K562 (cell line): ENCODE results near the gene CARD18. TPM values are rescaled to one million over a fixed set of nuclear protein-coding genes. Genes with fewer than 3 reads are reported as not detected.

Experiments used
- ATAC-seq: fragments of 200-7000 bp; cut with Tn5 transposase; 3 replicates; pipeline ENCODE4 v1.9.1; 2020; ENCODE audit warnings: moderate library complexity
- BruUV-seq: library from RNA; stranded (reverse); fragments of 400-500 nt; replicated peaks from 2 replicates; lab custom pipeline; 2021; lab: Mats Ljungman, UMichigan
- CTCF ChIA-PET: fragments of 300-600 bp; formaldehyde crosslinking; extraction: SDS; loops from one replicate; lab custom pipeline; 2021; ENCODE audit warnings: low intra/inter-chr PET ratio; lab: Yijun Ruan, JAX
- POLR2A ChIA-PET: fragments of 300-600, 350-650 bp; sonication (Branson Sonifier 250); formaldehyde crosslinking; extraction: SDS; loops from one replicate; lab custom pipeline; 2021; ENCODE audit warnings: antibody characterized with exemption, inconsistent platforms; lab: Yijun Ruan, JAX
- DNase-seq, 4 experiments: peaks; one replicate each; pipeline versions ENCODE4 v3.0.0 to v3.0.0-alpha.2; 2011 to 2018; ENCODE audit warnings: low spot score in 3 of 4, mixed read lengths in 3 of 4; ENCODE audit errors: extremely low read depth in 1 of 4
- FAIRE-seq: peaks from 2 replicates; lab custom pipeline; 2011; peaks lifted over from hg19 to GRCh38; lab: Jason Lieb, UNC
- H2AFZ ChIP-seq: 2 replicates; pipeline ENCODE4 v1.6.0; 2011; ENCODE audit warnings: low read depth, low read length, control low read depth, inconsistent platforms
- H3K27ac ChIP-seq: fragments of 200-600 bp; 3 replicates; pipeline ENCODE4 v1.8.0; 2011; ENCODE audit warnings: low read depth, mild to moderate bottlenecking, control low read depth, inconsistent platforms, low read length, moderate library complexity, mixed read lengths; ENCODE audit errors: extremely low read depth
- H3K27me3 ChIP-seq, 2 experiments: fragments of 300-600 bp in 1 of 2; 2 replicates in 1 of 2; 3 replicates in 1 of 2; pipeline versions ENCODE4 v1.6.0 to v1.8.0; 2011; ENCODE audit warnings: inconsistent platforms in 2 of 2, low read length in 2 of 2, mild to moderate bottlenecking in 1 of 2, mixed read lengths in 1 of 2, moderate library complexity in 1 of 2; ENCODE audit not compliant: control insufficient read depth in 2 of 2, insufficient read depth in 2 of 2
- H3K36me3 ChIP-seq: fragments of 300-600 bp; 3 replicates; pipeline ENCODE4 v1.8.0; 2011; ENCODE audit warnings: mild to moderate bottlenecking, low read length, inconsistent platforms; ENCODE audit not compliant: control insufficient read depth, insufficient read depth
- H3K4me1 ChIP-seq, 2 experiments: fragments of 200-600 bp in 1 of 2; replicated peaks in 1 of 2; 2 replicates in 1 of 2; 3 replicates in 1 of 2; pipeline versions ENCODE4 v1.5.1 to v1.8.0; 2011; ENCODE audit warnings: inconsistent platforms in 2 of 2, low read length in 2 of 2, mild to moderate bottlenecking in 1 of 2, mixed read lengths in 1 of 2, moderate library complexity in 1 of 2; ENCODE audit not compliant: control insufficient read depth in 2 of 2, insufficient read depth in 2 of 2
- H3K4me2 ChIP-seq: 2 replicates; pipeline ENCODE4 v1.6.1; 2011; ENCODE audit warnings: low read length, control low read depth, inconsistent platforms, mixed read lengths; ENCODE audit not compliant: insufficient read depth
- H3K4me3 ChIP-seq: fragments of 200-600 bp; sonication (generic), shearing (Covaris generic); 2 replicates; pipeline ENCODE4 v1.5.1; 2016; ENCODE audit warnings: control low read depth, inconsistent platforms
- H3K79me2 ChIP-seq: fragments of 200-600 bp; 3 replicates; pipeline ENCODE4 v1.8.0; 2011; ENCODE audit warnings: low read length, inconsistent platforms; ENCODE audit not compliant: control insufficient read depth, insufficient read depth
- H3K9ac ChIP-seq, 2 experiments: 2 replicates each; pipeline versions ENCODE4 v1.6.0 to v1.6.1; 2011; ENCODE audit warnings: low read depth in 2 of 2, low read length in 2 of 2, control low read depth in 1 of 2, inconsistent platforms in 1 of 2, mild to moderate bottlenecking in 1 of 2, mixed read lengths in 1 of 2; ENCODE audit not compliant: insufficient read depth in 1 of 2
- H3K9me1 ChIP-seq: one replicate; pipeline ENCODE4 v1.6.0; 2011; ENCODE audit warnings: inconsistent platforms, mild to moderate bottlenecking, low read length, moderate library complexity; ENCODE audit not compliant: control insufficient read depth, insufficient read depth
- H3K9me3 ChIP-seq: replicated peaks from 2 replicates; pipeline ENCODE4 v1.5.1; 2011; ENCODE audit warnings: low read depth, low read length, inconsistent platforms; ENCODE audit not compliant: control insufficient read depth, insufficient read depth
- H4K20me1 ChIP-seq: replicated peaks from 2 replicates; pipeline ENCODE4 v1.6.1; 2011; ENCODE audit warnings: low read length, inconsistent platforms, mixed read lengths; ENCODE audit not compliant: control insufficient read depth, insufficient read depth
- ARID2 ChIP-seq: fragments of 450-650 bp; IDR thresholded peaks from 2 replicates; pipeline ENCODE4 v1.6.1; 2017; ENCODE audit warnings: antibody characterized with exemption, mild to moderate bottlenecking
- CEBPG ChIP-seq, 3 experiments: fragments of 200-800 bp in 1 of 3; sonication (Bioruptor generic) in 1 of 3; sonication (generic) in 1 of 3; formaldehyde crosslinking in 1 of 3; IDR thresholded peaks in 2 of 3; conservative IDR thresholded peaks in 1 of 3; 2 replicates each; pipeline versions ENCODE4 v1.6.1 to v1.8.0; 2016 to 2022; ENCODE audit warnings: missing compliant biosample characterization in 2 of 3, missing genetic modification characterization in 2 of 3, mild to moderate bottlenecking in 1 of 3, missing genetic modification reagents in 1 of 3
- EP300 ChIP-seq: IDR thresholded peaks from 2 replicates; pipeline ENCODE4 v1.6.1; 2012; ENCODE audit warnings: low read length, improper control_type of control experiment
- GATA2 ChIP-seq: sonication (generic); formaldehyde crosslinking; IDR thresholded peaks from 2 replicates; pipeline ENCODE4 v1.4.0; 2020; ENCODE audit warnings: mild to moderate bottlenecking, missing genetic modification reagents
- HDAC2 ChIP-seq: fragments of 450-650 bp; IDR thresholded peaks from 2 replicates; pipeline ENCODE4 v1.6.1; 2016; ENCODE audit warnings: mild to moderate bottlenecking
- MAZ ChIP-seq, 2 experiments: fragments of 450-650 bp in 1 of 2; sonication (generic) in 1 of 2; formaldehyde crosslinking; IDR thresholded peaks in 1 of 2; conservative IDR thresholded peaks in 1 of 2; 2 replicates each; pipeline versions ENCODE4 v1.4.0 to v1.5.0; 2020; ENCODE audit warnings: mild to moderate bottlenecking in 1 of 2, missing genetic modification reagents in 1 of 2
- MEF2D ChIP-seq: conservative IDR thresholded peaks from 2 replicates; pipeline ENCODE4 v1.6.1; 2016; ENCODE audit warnings: low read depth, missing genetic modification characterization, missing compliant biosample characterization
- NFXL1 ChIP-seq: fragments of 450-650 bp; formaldehyde crosslinking; IDR thresholded peaks from 2 replicates; pipeline ENCODE4 v1.4.0; 2021; ENCODE audit warnings: mild to moderate bottlenecking
- RBM34 ChIP-seq: fragments of 200-400 bp; formaldehyde crosslinking; IDR thresholded peaks from 2 replicates; pipeline ENCODE4 v1.6.1; 2018; ENCODE audit warnings: low read length, borderline replicate concordance; ENCODE audit not compliant: insufficient read depth
- TSHZ1 ChIP-seq: fragments of 250-450 bp; sonication (Bioruptor Pico); IDR thresholded peaks from 2 replicates; pipeline ENCODE4 v1.4.0; 2020; ENCODE audit warnings: mild to moderate bottlenecking, moderate library complexity
- ZBTB2 ChIP-seq: fragments of 450-650 bp; IDR thresholded peaks from 2 replicates; pipeline ENCODE4 v1.6.1; 2016; ENCODE audit warnings: antibody characterized with exemption
- ZNF146 ChIP-seq: IDR thresholded peaks from one replicate; pipeline ENCODE4 v1.6.1; 2018; ENCODE audit warnings: missing compliant biosample characterization; ENCODE audit not compliant: unreplicated experiment
- ZNF232 ChIP-seq: sonication (generic); formaldehyde crosslinking; IDR thresholded peaks from 2 replicates; pipeline ENCODE4 v1.8.0; 2022; ENCODE audit warnings: mild to moderate bottlenecking, missing genetic modification reagents
- ZNF263 ChIP-seq: sonication (generic); formaldehyde crosslinking; IDR thresholded peaks from 2 replicates; pipeline ENCODE4 v1.8.0; 2022; ENCODE audit warnings: mild to moderate bottlenecking, missing genetic modification reagents, borderline replicate concordance
- ZNF79 ChIP-seq: fragments of 250-450 bp; sonication (Bioruptor Pico); IDR thresholded peaks from 2 replicates; pipeline ENCODE4 v1.4.0; 2020; ENCODE audit warnings: low read depth, mild to moderate bottlenecking, moderate library complexity
- ZNF830 ChIP-seq: fragments of 250-450 bp; sonication (Bioruptor Pico); IDR thresholded peaks from 2 replicates; pipeline ENCODE4 v1.5.0; 2021; ENCODE audit warnings: mild to moderate bottlenecking
- WGBS: fragments of 100-300 bp; shearing (Covaris generic); methylation state at CpG from one replicate; pipeline ENCODE4 v1.1.6; 2016; ENCODE audit warnings: low coverage, mixed read lengths; ENCODE audit not compliant: insufficient coverage; ENCODE audit errors: missing lambda C conversion rate; 5-methylcytosine and 5-hydroxymethylcytosine counted together
- in situ Hi-C: fragments of 300-500 bp; cut with MboI; formaldehyde crosslinking; loops from 4 replicates; pipeline ENCODE4 v1.15.0; 2018; ENCODE audit warnings: inconsistent platforms, mixed read lengths
- intact Hi-C: fragments of 100-400 bp; cut with micrococcal nuclease; formaldehyde crosslinking; loops from 2 replicates; pipeline ENCODE4 v1.14.2; 2022
- polyA plus RNA-seq, 8 experiments: library from polyadenylated mRNA; depleted of rRNA in 4 of 8; stranded (reverse) in 5 of 8; unstranded in 3 of 8; fragments of >200 nt; fragmentation: Nextera tagmentation in 2 of 8; fragmentation: Illumina TruSeq in 1 of 8; extraction: Ambion mirVana in 2 of 8; extraction: Trizol in 1 of 8; gene quantifications; 2 replicates each; pipeline versions ENCODE4 v1.2.1 to v1.2.3, GENCODE V29; 2011 to 2014; ENCODE audit warnings: inconsistent platforms in 1 of 8, missing spikeins in 1 of 8
- total RNA-seq, 7 experiments: library from RNA; depleted of rRNA in 6 of 7; stranded (reverse); fragments of >200 nt in 6 of 7; fragmentation: Illumina TruSeq in 2 of 7; extraction: Trizol in 2 of 7; gene quantifications; 2 replicates each; pipeline versions ENCODE4 v1.2.1 to v1.2.3, GENCODE V29; 2011 to 2021; ENCODE audit warnings: low replicate concordance in 1 of 7

CARD18 gene
- total and polyA plus RNA-seq, 9 of the 15 experiments (the other 6 are each of a cell fraction or from before 2014, with no cell fraction given): 1.5 to 4.7 (median 2.9) TPM

GRCh38 chr11:105156231-105156630 is 16.7 kb upstream of the CARD18 start (continued):
- TF ChIP-seq GATA2 (CRISPR knock-in tag): no peak

- WGBS: 3% methylated on average over 6 of the region's 6 CpGs
- no peaks in the 10 kb centered on the region for H3K9me3 ChIP-seq
- ChIA-PET POLR2A (no interaction called here), CTCF (no interaction called here)
- FAIRE-seq: no peak
- in situ Hi-C loops: no loop called here
- no peak overlapping the region for H3K9ac ChIP-seq
- ATAC-seq: no peak
- no peaks in the 10 kb centered on the region for H3K27me3 ChIP-seq
- H3K9me1 ChIP-seq: no peaks in the 10 kb centered on the region
- H3K4me2 ChIP-seq: no peak overlapping the region
- no TSS peak for BruUV-seq
- no peak for DNase-seq
- H3K27ac ChIP-seq: no peak overlapping the region
- H3K36me3 ChIP-seq: no peaks in the 10 kb centered on the region
- H3K4me1 ChIP-seq: no peaks in the 10 kb centered on the region
- intact Hi-C loops: no loop called here
- H3K4me3 ChIP-seq: no peak overlapping the region
- no peak overlapping the region for H2AFZ ChIP-seq
- no peaks in the 10 kb centered on the region for H3K79me2 ChIP-seq
- H4K20me1 ChIP-seq: no peaks in the 10 kb centered on the region
- TF ChIP-seq ZNF263 (CRISPR knock-in tag) (no peak), MEF2D (tag) (no peak), RBM34 (no peak), ZNF232 (no peak), HDAC2 (no peak), EP300 (no peak), ZNF146 (CRISPR knock-in tag) (no peak), CEBPG (CRISPR knock-in tag; IDR thresholded peaks at IDR 0.05) (no peak), CEBPG (tag; conservative IDR thresholded peaks at IDR 0.05 in 1 of 2, IDR thresholded peaks at IDR 0.05 in 1 of 2) (no peak), ARID2 (no peak), NFXL1 (CRISPR knock-in tag) (no peak), ZNF830 (CRISPR knock-in tag) (no peak), TSHZ1 (no peak), ZNF79 (CRISPR knock-in tag) (no peak), ZBTB2 (no peak), MAZ (CRISPR knock-in tag; conservative IDR thresholded peaks at IDR 0.05 in 1 of 2, IDR thresholded peaks at IDR 0.05 in 1 of 2) (no peak)
Observed at GRCh38 chr11:105155679-105156078, 16.1 kb upstream of the CARD18 start.
